Transverse colon (tissue), 4 donors: Measurements from ENCODE around the gene NAALADL2. TPM values are rescaled to one million over a fixed set of nuclear protein-coding genes. Genes with fewer than 3 reads are reported as not detected.
"Not testable (repeated sequence)": the region's sequence is repeated elsewhere in the genome, so short reads cannot be mapped to it uniquely, and the experiment has no call there.

ENCODE experiments used
- DNase-seq: peaks from one replicate; pipeline ENCODE4 v3.0.0-alpha.2; 2019
- H3K27ac ChIP-seq, 4 donors: fragments of 200-600 bp; sonication (generic); 2 replicates each; pipeline ENCODE4 v1.5.1; 2016 to 2018; ENCODE audit warnings: inconsistent platforms in 4 of 4
- H3K27me3 ChIP-seq: fragments of 200-600 bp; sonication (generic); 2 replicates; pipeline ENCODE4 v1.5.1; 2017; ENCODE audit warnings: inconsistent platforms
- H3K36me3 ChIP-seq, 4 donors: fragments of 200-600 bp; sonication (generic); 2 replicates each; pipeline ENCODE4 v1.5.1; 2017 to 2019; ENCODE audit warnings: inconsistent platforms in 4 of 4
- H3K4me1 ChIP-seq, 4 donors: fragments of 200-600 bp; sonication (generic); 2 replicates each; pipeline ENCODE4 v1.5.1; 2017 to 2020; ENCODE audit warnings: inconsistent platforms in 4 of 4
- H3K4me3 ChIP-seq, 4 donors: fragments of 200-600 bp; sonication (generic); 1 replicate in 1 of 4; 2 replicates in 3 of 4; pipeline versions ENCODE4 v1.5.1 to v1.6.1; 2017 to 2019; ENCODE audit warnings: inconsistent platforms in 4 of 4
- H3K9me3 ChIP-seq, 2 donors: fragments of 200-600 bp; sonication (generic); 2 replicates each; pipeline ENCODE4 v1.5.1; 2017 to 2019; ENCODE audit warnings: inconsistent platforms in 2 of 2
- CTCF ChIP-seq, 5 experiments: fragments of 200-600 bp in 3 of 5; fragments of 450-650 bp in 2 of 5; sonication (generic) in 3 of 5; IDR thresholded peaks; 1 replicate in 2 of 5; 2 replicates in 3 of 5; pipeline ENCODE4 v1.5.1; 2016 to 2017; ENCODE audit warnings: antibody characterized with exemption in 5 of 5, inconsistent platforms in 3 of 5, mild to moderate bottlenecking in 2 of 5, moderate library complexity in 1 of 5
- EP300 ChIP-seq: sonication (generic); formaldehyde crosslinking; IDR thresholded peaks from one replicate; pipeline ENCODE4 v1.6.1; 2017; ENCODE audit warnings: antibody characterized with exemption, low read depth
- POLR2A ChIP-seq: fragments of 450-650 bp; IDR thresholded peaks from one replicate; pipeline ENCODE4 v1.6.1; 2016; ENCODE audit warnings: antibody characterized with exemption, mild to moderate bottlenecking, moderate library complexity
- POLR2AphosphoS5 ChIP-seq, 3 donors: sonication (generic); formaldehyde crosslinking; IDR thresholded peaks; one replicate each; pipeline ENCODE4 v1.6.1; 2016; ENCODE audit warnings: antibody characterized with exemption in 3 of 3
- WGBS, 2 donors: methylation state at CpG; one replicate each; pipeline ENCODE4 v1.1.5; 2018; ENCODE audit warnings: low coverage in 1 of 2; 5-methylcytosine and 5-hydroxymethylcytosine counted together
- in situ Hi-C, 4 donors: fragments of 200-750 bp; cut with MboI; loops; one replicate each; pipeline versions ENCODE4 v1.15.0 to v1.15.1; 2017; ENCODE audit warnings: low sequenced_read_pairs in 3 of 4, low pct_ligation_motif_present in 1 of 4, low pct_unique_long_range_greater_than_20kb in 1 of 4
- intact Hi-C: fragments of 100-400 bp; cut with DNase I; formaldehyde crosslinking; loops from one replicate; pipeline ENCODE4 v1.15.1; 2023; ENCODE audit warnings: low total_unique reads
- total RNA-seq, 4 donors: library from RNA; depleted of rRNA; stranded (reverse); fragments of >200 nt; gene quantifications; one replicate each; pipeline ENCODE4 v1.1.0, GENCODE V29; 2016

The NAALADL2 gene
- total RNA-seq, 4 donors from 2014 or later, result 10.1 to 22.7 (median 15.1) TPM

- H3K27ac ChIP-seq, result no peak overlapping the region
- H3K27me3 ChIP-seq, result no peaks in the 10 kb centered on the region
- intact Hi-C loops (no loop called here), in situ Hi-C loops (no loop called here)
- TF ChIP-seq CTCF (IDR thresholded peaks at IDR 0.05), result no peak
- no peak for TF ChIP-seq POLR2A
- no peak for TF ChIP-seq EP300
- no peak for TF ChIP-seq POLR2AphosphoS5 (IDR thresholded peaks at IDR 0.05)
- DNase-seq, result no peak
- no peaks in the 10 kb centered on the region for H3K36me3 ChIP-seq
- no peaks in the 10 kb centered on the region for H3K4me1 ChIP-seq
- WGBS, 2 donors, result 90 to 97% methylated on average over 2 of the region's 2 CpGs
- no peak overlapping the region for H3K4me3 ChIP-seq
- no peaks in the 10 kb centered on the region for H3K9me3 ChIP-seq
Observed at GRCh38 chr3:175416600-175416999, 557.5 kb downstream of the NAALADL2 start.

- TF ChIP-seq POLR2A (no peak), POLR2AphosphoS5 (IDR thresholded peaks at IDR 0.05) (no peak), EP300 (no peak), CTCF (IDR thresholded peaks at IDR 0.05) (no peak)
- DNase-seq, result no peak
- H3K27ac ChIP-seq, result no peak overlapping the region
Observed at GRCh38 chr3:175417426-175417825, 558.3 kb downstream of the NAALADL2 start.

GRCh38 chr3:175421902-175422301 lies 562.8 kb downstream of the NAALADL2 start:
- in situ Hi-C loops, result no loop called here
- TF ChIP-seq POLR2A, result no peak
- no peak for TF ChIP-seq CTCF (IDR thresholded peaks at IDR 0.05)
- no peak for TF ChIP-seq EP300
- TF ChIP-seq POLR2AphosphoS5 (IDR thresholded peaks at IDR 0.05), result no peak
- WGBS, 2 donors, result 69% methylated on average over 2 of the region's 2 CpGs
- Histone ChIP-seq H3K4me3 (no peak overlapping the region), H3K27ac (no peak overlapping the region), H3K27me3 (no peaks in the 10 kb centered on the region), H3K9me3 (no peaks in the 10 kb centered on the region), H3K36me3 (no peaks in the 10 kb centered on the region), H3K4me1 (no peaks in the 10 kb centered on the region)
- no peak for DNase-seq
- intact Hi-C loops, result no loop called here

More at GRCh38 chr3:175417426-175417825, 558.3 kb downstream of the NAALADL2 start:
- in situ Hi-C loops (no loop called here), intact Hi-C loops (no loop called here)
- Histone ChIP-seq H3K4me3 (no peak overlapping the region), H3K4me1 (no peaks in the 10 kb centered on the region), H3K36me3 (no peaks in the 10 kb centered on the region), H3K9me3 (no peaks in the 10 kb centered on the region), H3K27me3 (no peaks in the 10 kb centered on the region)
- WGBS, 2 donors, result 79 to 92% methylated on average over 1 of the region's 1 CpG

GRCh38 chr3:175422744-175423143 lies 563.6 kb downstream of the NAALADL2 start:
- WGBS, 2 donors, result 44 to 69% methylated on average over 2 of the region's 2 CpGs

GRCh38 chr3:175423848-175424247 lies 564.7 kb downstream of the NAALADL2 start:
- H3K36me3 ChIP-seq, DNase-seq, H3K27ac ChIP-seq, H3K4me1 ChIP-seq, H3K27me3 ChIP-seq, intact Hi-C loops, H3K9me3 ChIP-seq, in situ Hi-C loops, H3K4me3 ChIP-seq: not testable (repeated sequence)
- WGBS, 2 donors, result 88 to 94% methylated on average over 2 of the region's 2 CpGs

More at GRCh38 chr3:175422744-175423143, 563.6 kb downstream of the NAALADL2 start:
- in situ Hi-C loops, result no loop called here
- Histone ChIP-seq H3K4me3 (no peak overlapping the region), H3K9me3 (no peaks in the 10 kb centered on the region), H3K4me1 (no peaks in the 10 kb centered on the region), H3K27ac (no peak overlapping the region), H3K27me3 (no peaks in the 10 kb centered on the region), H3K36me3 (no peaks in the 10 kb centered on the region)
- DNase-seq, result no peak
- intact Hi-C loops, result no loop called here
- no peak for TF ChIP-seq POLR2AphosphoS5 (IDR thresholded peaks at IDR 0.05)
- TF ChIP-seq EP300, result no peak
- TF ChIP-seq POLR2A, result no peak
- no peak for TF ChIP-seq CTCF (IDR thresholded peaks at IDR 0.05)
